Measurements from ENCODE around the gene FGF12.

DNA sequence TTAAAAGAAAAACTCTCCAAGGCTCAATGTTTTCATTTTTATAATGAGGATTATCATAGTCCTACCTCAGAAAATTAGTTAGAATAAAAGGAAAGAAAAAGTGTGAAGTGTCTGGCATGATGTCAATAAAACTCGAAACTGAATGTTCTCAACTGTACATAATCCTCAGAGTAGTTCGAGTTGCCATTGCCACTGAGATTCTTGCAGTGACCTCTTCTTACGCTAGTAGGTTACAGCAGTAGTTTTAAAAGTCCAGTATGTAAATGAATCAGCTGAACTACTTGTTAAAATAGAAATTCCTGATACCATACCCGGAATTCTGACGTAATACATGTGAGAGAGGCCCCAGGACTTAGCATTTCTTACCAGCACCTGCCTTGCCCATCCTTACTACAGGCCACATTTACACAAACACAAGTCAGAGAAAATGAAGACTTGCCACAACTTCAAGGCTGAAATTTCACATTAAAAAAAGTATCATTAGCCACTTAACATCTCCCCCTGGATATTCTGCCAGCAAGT is 502.6 kb downstream of the FGF12 start:
- TF ChIP-seq POLR2A (IDR thresholded peaks at IDR 0.05) (no peak), CTCF (IDR thresholded peaks at IDR 0.05 in 8 of 11, conservative IDR thresholded peaks at IDR 0.05 in 3 of 11) (no peak)
